Non-pigmented ciliary epithelial cell (primary cell): ENCODE measurements around the gene RNF144B.
"Not testable (repeated sequence)": the region's sequence is repeated elsewhere in the genome, so short reads cannot be mapped to it uniquely, and the experiment has no call there.

Experiments used
- DNase-seq: peaks from one replicate; pipeline ENCODE4 v3.0.0-alpha.2; 2010; ENCODE audit warnings: low read depth

The RNF144B gene

GRCh38 chr6:18409602-18410001, 22.5 kb downstream of the RNF144B start:
- DNase-seq: not testable (repeated sequence)

- DNase-seq: no peak
Observed at GRCh38 chr6:18410412-18410811, 23.3 kb downstream of the RNF144B start.

GRCh38 chr6:18412068-18412467, 24.9 kb downstream of the RNF144B start:
- DNase-seq: no peak

- peak; percentile 40 for DNase-seq
Observed at GRCh38 chr6:18412644-18413043, 25.5 kb downstream of the RNF144B start.

DNA sequence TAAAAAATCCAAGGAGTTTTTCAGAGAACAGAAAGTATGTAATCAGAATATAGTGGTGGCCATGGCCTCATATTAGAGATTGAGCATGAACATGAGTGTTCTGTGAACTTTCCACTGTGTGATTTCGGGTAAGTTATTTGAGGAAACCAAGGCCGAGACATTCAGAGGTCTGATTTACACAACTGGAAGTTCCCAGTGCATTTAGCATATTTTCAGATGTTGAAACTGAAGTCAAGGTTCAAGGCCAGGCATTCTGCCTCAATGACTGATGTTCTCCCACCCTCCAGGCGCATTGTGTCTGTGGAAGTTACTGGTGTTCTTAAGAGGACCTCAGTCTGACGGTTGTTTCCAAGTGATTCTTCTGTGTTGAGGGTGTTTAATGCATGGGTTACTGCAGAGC, 26.2 kb downstream of the RNF144B start:
- DNase-seq: no peak

DNA sequence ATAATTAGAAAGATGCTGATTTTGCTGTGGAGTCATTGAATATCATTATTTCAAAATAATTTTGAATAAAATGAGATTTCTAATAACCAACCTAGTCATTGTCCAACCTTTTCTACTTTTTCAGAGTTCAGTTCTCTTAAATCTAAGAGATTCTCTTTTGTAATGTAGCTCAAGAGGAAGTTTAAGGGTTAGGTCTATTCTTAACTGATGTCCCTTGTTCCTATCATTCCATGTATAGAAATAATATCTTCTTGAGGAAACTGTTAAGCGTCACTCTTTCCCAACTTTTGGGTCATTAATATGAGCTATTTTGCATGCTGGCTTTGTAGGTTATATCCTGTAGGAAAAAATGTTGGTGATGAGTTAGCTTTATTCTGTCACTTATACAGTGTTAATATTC, 27.0 kb downstream of the RNF144B start:
- DNase-seq: no peak

DNA sequence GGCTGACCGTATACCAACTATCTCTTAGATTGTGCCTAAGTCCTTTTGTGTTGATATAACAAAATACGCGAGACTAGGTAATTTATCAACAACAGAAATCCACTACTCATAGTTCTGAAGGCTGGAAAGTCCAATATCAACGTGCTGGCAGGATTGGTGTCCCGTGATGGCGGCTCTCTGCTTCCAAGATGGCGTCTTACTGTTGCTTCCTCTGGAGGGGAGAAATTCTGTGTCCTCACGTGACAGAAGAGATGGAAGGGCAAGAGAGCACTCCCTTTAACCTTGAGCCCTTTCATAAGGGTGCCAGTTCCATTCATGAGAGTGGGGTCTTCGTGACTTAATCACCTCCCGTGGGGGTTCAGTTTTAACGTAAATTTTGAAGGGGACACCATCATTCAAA, 28.1 kb downstream of the RNF144B start:
- no peak for DNase-seq

DNA sequence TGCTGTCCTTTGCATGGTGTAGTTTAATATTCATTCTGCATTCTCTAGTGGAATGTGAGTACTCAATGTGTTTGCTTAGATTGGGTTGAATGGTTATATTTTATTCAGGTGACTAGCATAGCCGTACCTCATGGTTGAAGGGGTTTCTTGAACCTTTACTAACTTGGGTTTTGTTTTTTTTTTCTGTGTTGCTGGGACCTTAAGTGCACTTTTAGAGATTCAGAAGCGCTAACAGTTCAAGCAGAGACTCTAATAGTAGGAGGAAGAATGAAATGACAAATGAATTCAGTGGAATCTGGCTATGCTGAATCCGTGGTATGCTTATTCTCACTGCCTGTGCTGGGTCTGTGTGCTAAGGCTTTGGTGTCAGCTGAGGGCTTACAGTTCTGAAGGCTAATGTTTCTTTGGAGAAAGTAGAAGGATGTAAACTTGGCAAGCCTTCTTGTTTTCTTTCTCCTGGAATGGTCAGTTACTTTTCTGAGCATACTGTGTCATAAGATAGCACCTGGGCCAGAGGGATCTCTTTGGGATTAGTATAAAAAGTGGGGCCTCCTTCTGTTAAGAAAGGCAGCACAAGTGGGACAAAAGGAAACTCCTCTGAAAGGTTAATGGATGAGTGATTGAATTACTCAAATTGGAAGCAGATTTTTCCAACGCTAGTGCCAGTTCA, 28.7 kb downstream of the RNF144B start:
- no peak for DNase-seq

GRCh38 chr6:18416341-18416679, 29.2 kb downstream of the RNF144B start:
- DNase-seq: no peak

DNA sequence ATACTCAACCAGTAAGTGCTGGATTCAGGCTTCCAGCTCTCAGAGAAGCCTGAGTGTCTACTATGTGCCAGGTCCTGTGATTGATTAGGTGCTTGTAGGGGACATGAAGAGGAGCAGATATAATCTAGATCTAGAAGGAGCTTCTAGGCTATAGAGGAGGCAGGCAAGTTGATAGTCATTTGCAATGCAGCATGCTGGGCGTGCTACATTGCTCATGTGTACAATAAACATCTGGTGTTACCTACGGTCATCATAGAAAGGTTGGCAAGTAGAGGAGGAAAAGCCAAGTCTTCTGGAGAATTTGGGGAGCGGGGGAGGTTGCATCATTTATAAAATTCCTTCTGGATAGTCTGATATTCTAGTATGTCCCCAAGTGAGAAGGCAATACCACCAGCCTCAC, 33.2 kb downstream of the RNF144B start:
- no peak for DNase-seq

- DNase-seq: no peak
Observed at GRCh38 chr6:18422136-18422535, 35.0 kb downstream of the RNF144B start.

DNA sequence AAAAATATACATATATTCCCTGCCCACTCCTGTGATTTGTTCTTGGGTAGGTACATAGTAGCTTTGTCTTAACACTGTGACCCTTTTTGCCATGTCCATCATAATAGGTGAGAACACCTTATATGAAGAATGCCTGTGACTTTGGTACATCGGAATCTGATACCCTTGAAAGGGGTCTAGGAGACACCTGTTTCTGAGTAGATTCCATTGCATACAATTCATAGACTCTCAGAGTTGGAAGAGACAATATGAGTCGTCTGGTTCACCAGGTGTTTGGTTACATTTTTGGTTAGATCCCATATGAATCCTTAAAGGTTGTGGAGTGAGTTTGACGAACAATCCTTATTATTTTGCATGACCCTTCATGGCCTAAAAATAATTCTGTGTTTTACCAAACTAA, 36.3 kb downstream of the RNF144B start:
- DNase-seq: no peak

DNA sequence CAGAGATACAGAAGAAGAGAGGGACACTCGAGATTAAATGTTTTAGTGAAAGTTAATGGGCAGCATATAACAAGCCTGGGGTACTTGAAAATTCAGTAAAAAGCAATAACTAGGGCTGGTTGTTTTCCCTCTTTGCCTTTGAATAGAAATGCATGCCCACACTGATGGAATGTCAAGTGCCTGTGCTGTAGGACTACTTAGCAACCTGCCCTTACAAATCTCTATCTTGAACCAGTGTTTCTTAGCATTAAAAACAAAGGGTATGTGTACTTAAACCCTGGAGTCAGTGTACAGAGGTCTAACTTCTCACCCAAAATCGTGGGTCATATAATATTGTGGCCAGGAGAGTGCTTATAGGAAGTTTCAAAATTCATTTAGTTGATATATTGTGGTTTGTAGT, 37.1 kb downstream of the RNF144B start:
- DNase-seq: no peak

DNA sequence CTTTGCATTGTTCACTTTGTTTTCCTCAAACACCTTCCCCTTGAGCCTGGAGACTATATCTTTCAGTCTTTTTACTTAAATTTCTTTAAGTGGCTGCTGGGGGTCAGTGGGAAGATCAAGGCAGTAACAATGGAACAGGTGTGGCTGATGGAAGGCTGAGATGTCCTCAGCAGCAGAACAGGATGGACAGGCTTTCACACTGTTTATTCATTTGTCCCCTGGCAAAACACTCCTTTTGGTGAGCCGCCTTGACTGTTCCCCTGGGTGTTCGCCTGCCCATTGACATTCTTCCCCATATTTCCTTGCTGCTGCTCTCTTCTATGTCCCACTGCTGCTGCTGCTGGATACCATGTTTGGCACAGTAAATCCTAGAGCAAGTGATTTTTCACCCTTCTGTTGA, 38.1 kb downstream of the RNF144B start:
- DNase-seq: no peak

DNA sequence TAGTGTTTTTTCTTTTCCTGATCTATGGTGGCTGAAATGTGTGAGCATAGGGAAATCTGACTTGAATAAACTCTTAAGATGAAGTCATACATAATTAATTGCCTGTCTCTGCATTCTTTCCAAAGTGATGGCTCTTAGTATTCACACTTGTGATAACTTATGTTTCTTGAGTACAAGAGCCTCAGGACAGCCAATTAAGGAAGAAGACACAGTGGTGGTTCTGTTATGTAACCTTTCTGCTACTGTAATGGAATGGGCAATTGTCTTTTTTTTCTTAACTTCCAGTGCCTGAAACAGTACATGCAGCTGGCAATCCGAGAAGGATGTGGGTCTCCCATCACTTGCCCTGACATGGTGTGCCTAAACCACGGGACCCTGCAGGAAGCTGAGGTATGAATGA, 40.1 kb downstream of the RNF144B start:
- DNase-seq: no peak

DNA sequence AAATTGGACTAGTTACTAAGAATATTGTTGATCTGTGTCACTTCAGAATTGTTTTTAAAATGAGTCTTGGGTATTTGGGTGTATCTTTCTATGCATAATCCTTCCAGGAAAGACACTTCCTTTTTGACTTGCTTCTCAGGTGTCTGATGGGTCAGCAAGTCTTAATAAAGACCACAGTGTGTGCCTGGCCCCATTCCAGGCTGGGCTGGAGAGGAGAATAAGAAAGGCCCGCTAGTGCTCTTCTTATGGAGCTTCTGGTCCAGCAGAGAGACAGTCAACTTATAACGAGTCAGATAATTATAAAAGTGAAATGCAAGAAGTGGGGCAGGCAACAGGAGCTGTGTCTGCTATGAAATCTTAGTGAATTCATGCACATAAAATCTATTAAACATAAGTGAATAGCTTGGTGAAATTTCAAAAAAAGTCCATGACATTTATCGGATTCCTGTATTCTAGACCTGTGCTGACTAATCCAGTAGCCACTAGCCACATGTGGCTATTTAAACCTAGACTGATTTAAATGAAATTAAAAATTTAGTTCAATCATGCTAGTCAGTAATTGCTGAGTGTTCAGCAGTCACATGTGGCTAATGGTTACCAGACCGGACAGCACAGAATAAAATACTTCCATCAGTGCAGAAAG, 42.6 kb downstream of the RNF144B start:
- DNase-seq: no peak

GRCh38 chr6:18431581-18431980, 44.4 kb downstream of the RNF144B start:
- no peak for DNase-seq

DNA sequence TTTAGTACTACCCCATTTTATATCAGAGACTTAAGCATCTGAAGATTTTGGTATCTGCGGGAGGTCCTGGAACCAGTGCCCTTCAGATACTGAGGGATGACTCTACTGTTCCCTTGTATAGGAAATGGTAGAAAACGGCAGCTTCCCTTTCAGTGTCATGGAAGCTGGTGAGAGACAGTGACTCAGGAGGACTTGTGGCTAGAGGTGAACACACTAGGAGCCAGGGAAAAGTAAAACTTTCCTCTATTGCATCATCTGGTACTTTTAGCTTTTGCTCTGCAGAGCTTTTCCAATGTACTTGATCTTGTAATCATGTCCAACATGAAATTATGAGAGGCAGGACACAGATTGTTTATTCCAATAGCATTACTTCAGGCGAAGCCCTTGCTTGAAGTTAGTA, 45.0 kb downstream of the RNF144B start:
- peak; percentile 52 for DNase-seq

DNA sequence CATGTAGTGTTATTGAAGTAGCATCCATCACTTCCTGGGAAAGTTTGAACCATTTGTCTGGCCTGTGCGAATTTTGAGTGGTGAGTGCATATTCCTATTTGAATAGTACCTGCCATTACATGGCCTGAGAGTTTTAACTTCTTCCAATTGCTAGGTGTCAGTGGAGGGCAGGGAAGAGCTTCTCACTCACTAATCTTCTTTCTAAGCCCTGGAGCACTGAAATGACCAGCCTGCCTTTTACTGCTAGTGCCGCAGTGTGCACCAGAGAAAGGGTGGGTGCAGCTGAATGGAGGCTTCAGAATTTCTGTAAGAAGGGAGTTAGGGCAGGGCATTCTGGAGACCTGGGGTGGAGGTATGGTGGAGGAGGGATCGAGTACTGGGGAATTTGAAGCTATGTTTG, 45.5 kb downstream of the RNF144B start:
- DNase-seq: no peak

GRCh38 chr6:18433059-18433458, 45.9 kb downstream of the RNF144B start:
- DNase-seq: no peak

- DNase-seq: no peak
Observed at GRCh38 chr6:18436341-18436740, 49.2 kb downstream of the RNF144B start.

DNA sequence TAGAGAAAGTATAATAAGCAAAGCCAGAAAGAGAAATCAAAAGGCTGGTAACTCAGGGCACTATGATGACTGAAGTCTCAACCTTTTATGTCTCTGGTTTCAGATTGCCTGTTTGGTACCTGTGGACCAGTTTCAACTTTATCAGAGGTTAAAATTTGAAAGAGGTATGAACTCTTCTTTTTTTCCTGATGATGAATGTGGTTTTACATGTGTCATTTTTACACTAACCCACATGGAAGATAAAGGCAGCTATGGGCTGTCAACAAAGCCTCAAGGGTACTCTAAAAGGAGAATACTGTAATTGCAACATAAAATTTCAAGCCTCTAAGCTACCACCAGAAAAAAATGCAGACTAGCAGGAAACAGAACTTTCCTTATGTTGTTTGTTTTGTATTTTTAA, 52.4 kb downstream of the RNF144B start:
- no peak for DNase-seq

- DNase-seq: no peak
Observed at GRCh38 chr6:18441251-18441979, 54.3 kb downstream of the RNF144B start.

GRCh38 chr6:18444111-18444510, 57.0 kb downstream of the RNF144B start:
- no peak for DNase-seq
